ENCODE results near the gene ARL15. TPM values are rescaled to one million over a fixed set of nuclear protein-coding genes. Genes with fewer than 3 reads are reported as not detected.

Gene ARL15
- total and polyA plus RNA-seq, 2 donors (not counting 3 experiments of a cell fraction or from before 2014, with no cell fraction given), result 11.9 to 24.4 TPM

DNA sequence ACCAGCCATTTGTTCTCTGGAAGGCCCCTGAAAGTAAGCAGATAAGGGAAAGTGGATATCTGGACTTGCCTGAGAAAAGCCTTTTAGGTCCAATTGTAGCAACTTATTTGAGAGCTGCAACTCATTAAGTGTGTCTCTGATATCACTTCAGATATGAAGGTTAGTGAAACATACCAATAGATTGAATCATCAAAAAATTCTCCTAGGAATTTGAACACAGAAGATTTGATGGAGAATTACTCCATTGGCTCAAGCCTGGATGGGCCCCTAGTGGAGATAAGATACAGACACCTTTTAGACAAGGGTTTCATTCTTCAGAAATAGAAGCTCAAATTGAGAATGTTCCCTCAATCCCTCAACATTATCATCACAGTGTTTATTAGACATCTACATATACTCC, 393.3 kb downstream of the ARL15 start:
- BruUV-seq (replicated peaks), result no TSS peak
- FAIRE-seq, result no peak
- POLR2A ChIA-PET, result no interaction called here

DNA sequence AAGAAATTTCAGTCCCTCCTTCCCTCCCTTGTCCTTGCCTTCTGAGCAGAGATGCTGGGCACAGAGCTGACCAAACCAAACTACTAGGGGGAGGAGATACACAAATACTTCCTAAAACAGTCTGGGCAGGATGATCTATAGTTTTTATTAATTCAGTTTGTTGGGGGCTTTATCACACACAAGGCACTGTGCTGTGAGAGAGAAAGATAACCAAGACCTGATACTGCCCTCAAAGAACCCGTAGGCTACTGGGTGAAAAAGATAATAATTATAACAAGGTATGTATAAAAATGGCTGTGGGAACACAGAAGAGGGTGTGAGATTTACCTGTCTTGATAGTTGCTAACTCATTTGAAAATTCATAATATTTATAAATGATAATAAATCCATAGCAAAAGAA, 395.3 kb downstream of the ARL15 start:
- Histone ChIP-seq H3K4me2 (ENCODE audit: insufficient read depth, low read length) (no peak overlapping the region), H3K27ac (ENCODE audit: insufficient read depth, low read depth, low read length) (no peak overlapping the region), H3K4me1 (ENCODE audit: control insufficient read depth, extremely low read depth, insufficient read depth, low read length) (no peaks in the 10 kb centered on the region), H3K9ac (replicated peaks; ENCODE audit: extremely low read depth, insufficient read depth, low read length) (no peak overlapping the region), H3K36me3 (ENCODE audit: control insufficient read depth in 2 of 2, extremely low read depth in 1 of 2, insufficient read depth in 2 of 2, low read length in 2 of 2) (no peaks in the 10 kb centered on the region), H4K20me1 (replicated peaks; ENCODE audit: control insufficient read depth, extremely low read depth, insufficient read depth, low read length) (no peaks in the 10 kb centered on the region), H3K27me3 (ENCODE audit: control insufficient read depth in 2 of 2, insufficient read depth in 2 of 2, low read length in 2 of 2) (no peaks in the 10 kb centered on the region), H3K79me2 (ENCODE audit: control insufficient read depth, insufficient read depth, low read length) (no peaks in the 10 kb centered on the region), H3K9me3 (replicated peaks; ENCODE audit: control insufficient read depth, insufficient read depth, low read length) (no peaks in the 10 kb centered on the region), H3K9me1 (replicated peaks; ENCODE audit: control insufficient read depth, extremely low read depth, insufficient read depth, low read length) (no peaks in the 10 kb centered on the region), H2AFZ (ENCODE audit: low read depth, low read length) (no peak overlapping the region), H3K4me3 (replicated peaks in 1 of 3; ENCODE audit: insufficient read depth in 1 of 3, low read depth in 1 of 3, low read length in 3 of 3) (no peak overlapping the region)
- DNase-seq (ENCODE audit: low read depth, low spot score) (no peak), FAIRE-seq (no peak)
- ChIA-PET POLR2A (no interaction called here), CTCF (no interaction called here)
- intact Hi-C loops (cut with micrococcal nuclease) (no loop called here), dilution Hi-C loops (cut with MboI; ENCODE audit: extremely low pct_ligation_motif_present, low sequenced_read_pairs) (no loop called here)
- TF ChIP-seq, protein P1, sequence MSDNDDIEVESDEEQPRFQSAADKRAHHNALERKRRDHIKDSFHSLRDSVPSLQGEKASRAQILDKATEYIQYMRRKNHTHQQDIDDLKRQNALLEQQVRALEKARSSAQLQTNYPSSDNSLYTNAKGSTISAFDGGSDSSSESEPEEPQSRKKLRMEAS (IDR thresholded peaks at IDR 0.05; ENCODE audit: insufficient read depth, insufficient read length), result no peak
- TF ChIP-seq, protein P2, sequence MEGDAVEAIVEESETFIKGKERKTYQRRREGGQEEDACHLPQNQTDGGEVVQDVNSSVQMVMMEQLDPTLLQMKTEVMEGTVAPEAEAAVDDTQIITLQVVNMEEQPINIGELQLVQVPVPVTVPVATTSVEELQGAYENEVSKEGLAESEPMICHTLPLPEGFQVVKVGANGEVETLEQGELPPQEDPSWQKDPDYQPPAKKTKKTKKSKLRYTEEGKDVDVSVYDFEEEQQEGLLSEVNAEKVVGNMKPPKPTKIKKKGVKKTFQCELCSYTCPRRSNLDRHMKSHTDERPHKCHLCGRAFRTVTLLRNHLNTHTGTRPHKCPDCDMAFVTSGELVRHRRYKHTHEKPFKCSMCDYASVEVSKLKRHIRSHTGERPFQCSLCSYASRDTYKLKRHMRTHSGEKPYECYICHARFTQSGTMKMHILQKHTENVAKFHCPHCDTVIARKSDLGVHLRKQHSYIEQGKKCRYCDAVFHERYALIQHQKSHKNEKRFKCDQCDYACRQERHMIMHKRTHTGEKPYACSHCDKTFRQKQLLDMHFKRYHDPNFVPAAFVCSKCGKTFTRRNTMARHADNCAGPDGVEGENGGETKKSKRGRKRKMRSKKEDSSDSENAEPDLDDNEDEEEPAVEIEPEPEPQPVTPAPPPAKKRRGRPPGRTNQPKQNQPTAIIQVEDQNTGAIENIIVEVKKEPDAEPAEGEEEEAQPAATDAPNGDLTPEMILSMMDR (IDR thresholded peaks at IDR 0.05; ENCODE audit: extremely low read depth in 1 of 2, insufficient read depth in 1 of 2, low read depth in 1 of 2, low read length in 2 of 2), result no peak
- TF ChIP-seq POLR2A (IDR thresholded peaks at IDR 0.05; ENCODE audit: low read depth, low read length), result no peak
- no peak for TF ChIP-seq FOS (IDR thresholded peaks at IDR 0.05; ENCODE audit: borderline replicate concordance, insufficient read depth, low read length)
- TF ChIP-seq GATA2 (IDR thresholded peaks at IDR 0.05; ENCODE audit: insufficient read depth, insufficient read length, low read depth, low read length), result no peak
- TF ChIP-seq JUN (IDR thresholded peaks at IDR 0.05; ENCODE audit: borderline replicate concordance, insufficient read depth, insufficient read length, low read depth), result no peak
- TF ChIP-seq EZH2 (IDR thresholded peaks at IDR 0.05; ENCODE audit: borderline replicate concordance, low read depth, low read length, severe bottlenecking), result no peak
- TF ChIP-seq POLR2AphosphoS5 (IDR thresholded peaks at IDR 0.05; ENCODE audit: insufficient read depth, low read depth, low read length), result no peak
- no peak for TF ChIP-seq MYC (IDR thresholded peaks at IDR 0.05; ENCODE audit: low read depth, low read length)
- no TSS peak for BruUV-seq (replicated peaks)

More for the DNA sequence above, 393.3 kb downstream of the ARL15 start:
- no peaks in the 10 kb centered on the region for H3K9me1 ChIP-seq (replicated peaks; ENCODE audit: control insufficient read depth, extremely low read depth, insufficient read depth, low read length)
- dilution Hi-C loops (cut with MboI; ENCODE audit: extremely low pct_ligation_motif_present, low sequenced_read_pairs), result no loop called here
- CTCF ChIA-PET, result interaction anchor here (1.0 to 1.4 kb wide), 3 partner anchors 26 to 655 kb away, joined by 3 to 4 read pairs (median 3); no protein-coding TSS in a partner anchor
- H2AFZ ChIP-seq (ENCODE audit: low read depth, low read length), result no peak overlapping the region
- H3K4me1 ChIP-seq (ENCODE audit: control insufficient read depth, extremely low read depth, insufficient read depth, low read length), result no peaks in the 10 kb centered on the region
- no peaks in the 10 kb centered on the region for H3K36me3 ChIP-seq (ENCODE audit: control insufficient read depth in 2 of 2, extremely low read depth in 1 of 2, insufficient read depth in 2 of 2, low read length in 2 of 2)
- H3K9ac ChIP-seq (replicated peaks; ENCODE audit: extremely low read depth, insufficient read depth, low read length), result no peak overlapping the region
- H3K4me2 ChIP-seq (ENCODE audit: insufficient read depth, low read length), result no peak overlapping the region
- H3K27me3 ChIP-seq (ENCODE audit: control insufficient read depth in 2 of 2, insufficient read depth in 2 of 2, low read length in 2 of 2), result no peaks in the 10 kb centered on the region
- intact Hi-C loops (cut with micrococcal nuclease), result no loop called here
- no peaks in the 10 kb centered on the region for H3K9me3 ChIP-seq (replicated peaks; ENCODE audit: control insufficient read depth, insufficient read depth, low read length)
- no peaks in the 10 kb centered on the region for H3K79me2 ChIP-seq (ENCODE audit: control insufficient read depth, insufficient read depth, low read length)
- TF ChIP-seq POLR2A (IDR thresholded peaks at IDR 0.05; ENCODE audit: low read depth, low read length) (no peak), MYC (IDR thresholded peaks at IDR 0.05; ENCODE audit: low read depth, low read length) (no peak), JUN (IDR thresholded peaks at IDR 0.05; ENCODE audit: borderline replicate concordance, insufficient read depth, insufficient read length, low read depth) (no peak), FOS (IDR thresholded peaks at IDR 0.05; ENCODE audit: borderline replicate concordance, insufficient read depth, low read length) (no peak), POLR2AphosphoS5 (IDR thresholded peaks at IDR 0.05; ENCODE audit: insufficient read depth, low read depth, low read length) (no peak)
- TF ChIP-seq, protein P2 (IDR thresholded peaks at IDR 0.05; ENCODE audit: extremely low read depth in 1 of 2, insufficient read depth in 1 of 2, low read depth in 1 of 2, low read length in 2 of 2), result no peak
- no peak overlapping the region for H3K4me3 ChIP-seq (replicated peaks in 1 of 3; ENCODE audit: insufficient read depth in 1 of 3, low read depth in 1 of 3, low read length in 3 of 3)
- no peak overlapping the region for H3K27ac ChIP-seq (ENCODE audit: insufficient read depth, low read depth, low read length)
- DNase-seq (ENCODE audit: low read depth, low spot score), result no peak
- no peaks in the 10 kb centered on the region for H4K20me1 ChIP-seq (replicated peaks; ENCODE audit: control insufficient read depth, extremely low read depth, insufficient read depth, low read length)

Measured in endothelial cell of umbilical vein (primary cell).